D341Med (cell line): ENCODE data around the gene C5orf15.

Experiments used
- DNase-seq: peaks from one replicate; pipeline ENCODE4 v3.0.0; 2012; ENCODE audit warnings: low spot score

C5orf15 gene

GRCh38 chr5:133968204-133968980 lies at the start of gene C5orf15:
TSS of gene C5orf15 (minus strand) at chr5:133968625. CDS start at chr5:133968584, 41 bp downstream.
- DNase-seq, result peak; percentile 91

GRCh38 chr5:134008266-134008749 lies 39.9 kb upstream of the C5orf15 start:
- DNase-seq, result no peak

- DNase-seq, result no peak
Measured at GRCh38 chr5:134007581-134008265, 39.3 kb upstream of the C5orf15 start.

GRCh38 chr5:134006115-134006514 lies 37.7 kb upstream of the C5orf15 start:
- no peak for DNase-seq

GRCh38 chr5:134005417-134006061 lies 37.1 kb upstream of the C5orf15 start:
- DNase-seq, result peak; percentile 40

GRCh38 chr5:134004626-134005416 lies 36.4 kb upstream of the C5orf15 start, which contains the start of gene VDAC1:
TSS of gene VDAC1 (minus strand) at chr5:134004975. CDS start at chr5:133993012, 11,963 bp downstream.
- peak; percentile 95 for DNase-seq

- DNase-seq, result peak; percentile 70
Measured at GRCh38 chr5:134003817-134004625, 35.6 kb upstream of the C5orf15 start.

GRCh38 chr5:134003064-134003816 lies 34.8 kb upstream of the C5orf15 start:
- no peak for DNase-seq

GRCh38 chr5:134001938-134002731 lies 33.7 kb upstream of the C5orf15 start:
- DNase-seq, result no peak

- DNase-seq, result no peak
Measured at GRCh38 chr5:134000696-134001453, 32.5 kb upstream of the C5orf15 start.

- DNase-seq, result no peak
Measured at GRCh38 chr5:134000091-134000511, 31.7 kb upstream of the C5orf15 start.

- DNase-seq, result no peak
Measured at GRCh38 chr5:133998807-133999206, 30.4 kb upstream of the C5orf15 start.

GRCh38 chr5:133998042-133998441 lies 29.6 kb upstream of the C5orf15 start:
- DNase-seq, result no peak

GRCh38 chr5:133996683-133997252 lies 28.3 kb upstream of the C5orf15 start:
- peak; percentile 57 for DNase-seq

- DNase-seq, result no peak
Measured at GRCh38 chr5:133995883-133996563, 27.6 kb upstream of the C5orf15 start.

- DNase-seq, result no peak
Measured at GRCh38 chr5:133995341-133995740, 26.9 kb upstream of the C5orf15 start.

- peak; percentile 50 for DNase-seq
Measured at GRCh38 chr5:133994990-133995333, 26.5 kb upstream of the C5orf15 start.
